ENCODE measurements around the gene DNAAF3. TPM values are rescaled to one million over a fixed set of nuclear protein-coding genes. Genes with fewer than 3 reads are reported as not detected.

Gene DNAAF3
- total RNA-seq, 1 donor from 2014 or later: 2.2 TPM

DNA sequence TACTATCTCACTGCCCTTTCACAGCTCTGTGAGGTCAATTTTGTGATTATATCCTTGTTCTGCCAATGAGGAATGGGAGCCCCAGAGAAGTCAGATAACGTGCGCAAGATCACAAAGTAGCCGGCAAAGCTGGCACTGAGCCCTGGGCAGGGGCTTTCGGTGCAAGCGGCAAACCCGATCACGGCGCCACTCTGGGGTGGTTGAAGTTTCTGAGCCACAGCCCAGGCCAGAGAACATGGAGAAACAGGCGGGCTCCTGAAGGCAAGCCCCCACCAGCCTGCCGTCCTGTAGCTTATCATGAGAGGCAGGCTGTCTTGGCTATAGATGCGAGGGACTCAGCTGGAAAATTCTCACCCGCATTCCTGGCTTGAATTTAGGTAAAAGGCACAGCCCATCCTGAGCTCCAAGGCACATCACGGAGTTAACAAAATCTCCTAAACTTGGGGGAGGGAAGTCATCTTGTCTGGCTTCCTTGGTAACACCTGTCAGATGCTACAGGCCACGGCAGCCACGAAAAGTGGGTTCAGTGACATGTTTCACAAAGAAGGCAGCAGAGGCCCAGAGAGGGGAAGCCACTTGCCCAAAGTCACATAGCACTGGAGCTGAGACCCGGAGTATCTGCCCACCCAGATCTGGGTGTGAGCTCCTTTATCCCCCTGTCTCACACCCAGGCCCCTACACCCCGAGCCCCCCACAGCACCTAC lies 29.9 kb downstream of the DNAAF3 start:
- Mint-ChIP-seq H3K27ac (ENCODE audit: unreplicated experiment) (no peak overlapping the region), H3K36me3 (ENCODE audit: low read depth, unreplicated experiment) (no peaks in the 10 kb centered on the region)

GRCh38 chr19:55134736-55135135 lies 31.7 kb downstream of the DNAAF3 start:
- no peak for DNase-seq (ENCODE audit: low spot score)
- Mint-ChIP-seq H3K4me3 (ENCODE audit: unreplicated experiment) (no peak overlapping the region), H3K4me1 (ENCODE audit: unreplicated experiment) (peaks cover 9% of the 10 kb centered on the region), H3K9me3 (ENCODE audit: unreplicated experiment) (no peaks in the 10 kb centered on the region), H3K36me3 (ENCODE audit: low read depth, unreplicated experiment) (no peaks in the 10 kb centered on the region), H3K27me3 (ENCODE audit: unreplicated experiment) (peaks cover 11% of the 10 kb centered on the region), H3K27ac (ENCODE audit: unreplicated experiment) (no peak overlapping the region)
- TF ChIP-seq CTCF (IDR thresholded peaks at IDR 0.05; ENCODE audit: unreplicated experiment): no peak

More for the DNA sequence above, 29.9 kb downstream of the DNAAF3 start:
- TF ChIP-seq CTCF (IDR thresholded peaks at IDR 0.05; ENCODE audit: unreplicated experiment): no peak
- DNase-seq (ENCODE audit: low spot score): no peak
- H3K4me1 Mint-ChIP-seq (ENCODE audit: unreplicated experiment): peaks cover 9% of the 10 kb centered on the region
- no peaks in the 10 kb centered on the region for H3K9me3 Mint-ChIP-seq (ENCODE audit: unreplicated experiment)
- peaks cover 9% of the 10 kb centered on the region for H3K27me3 Mint-ChIP-seq (ENCODE audit: unreplicated experiment)
- H3K4me3 Mint-ChIP-seq (ENCODE audit: unreplicated experiment): no peak overlapping the region

DNA sequence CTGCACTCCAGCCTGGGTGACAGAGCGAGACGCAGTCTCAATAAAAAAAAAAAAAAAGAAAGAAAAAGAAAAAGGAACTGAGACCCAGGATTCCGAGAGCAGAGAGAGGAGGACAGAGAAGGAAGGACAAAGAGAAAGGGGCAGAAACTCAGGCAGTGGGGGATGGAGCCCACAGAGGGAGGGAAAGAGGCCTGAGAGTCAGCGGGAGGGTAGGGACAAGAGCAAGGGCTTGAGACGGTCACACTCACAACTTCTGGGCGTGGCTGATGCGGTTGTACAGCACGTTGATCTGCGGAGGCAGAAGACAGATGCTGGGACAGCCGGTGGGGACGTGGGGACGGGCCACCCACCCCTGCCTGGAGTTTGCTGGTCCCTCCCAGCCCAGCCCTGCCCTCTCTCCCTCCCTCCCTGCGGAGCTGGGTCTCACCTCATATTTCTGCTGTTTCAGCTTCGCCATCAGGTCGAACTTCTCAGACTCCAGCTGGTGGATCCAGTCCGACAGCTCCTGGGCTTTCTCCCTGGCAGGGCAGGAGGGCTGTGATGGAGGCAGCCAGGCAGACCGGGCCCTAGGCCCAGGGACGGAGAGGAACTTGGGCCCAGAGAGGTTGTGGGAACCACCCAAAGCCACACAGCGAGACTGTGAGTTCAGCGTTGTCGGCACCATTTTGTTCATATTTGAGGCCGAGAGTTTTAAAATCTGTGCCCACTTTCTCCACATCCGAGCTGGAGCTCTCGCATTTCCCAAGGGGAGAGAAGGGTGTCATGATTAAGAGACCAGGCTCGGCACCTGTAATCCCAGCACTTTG lies 32.6 kb downstream of the DNAAF3 start:
- no peak overlapping the region for H3K4me3 Mint-ChIP-seq (ENCODE audit: unreplicated experiment)
- TF ChIP-seq CTCF (IDR thresholded peaks at IDR 0.05; ENCODE audit: unreplicated experiment): no peak
- H3K36me3 Mint-ChIP-seq (ENCODE audit: low read depth, unreplicated experiment): no peaks in the 10 kb centered on the region
- no peak for DNase-seq (ENCODE audit: low spot score)
- H3K27me3 Mint-ChIP-seq (ENCODE audit: unreplicated experiment): peaks cover 9% of the 10 kb centered on the region
- H3K27ac Mint-ChIP-seq (ENCODE audit: unreplicated experiment): no peak overlapping the region
- H3K4me1 Mint-ChIP-seq (ENCODE audit: unreplicated experiment): peaks cover 9% of the 10 kb centered on the region
- no peaks in the 10 kb centered on the region for H3K9me3 Mint-ChIP-seq (ENCODE audit: unreplicated experiment)

DNA sequence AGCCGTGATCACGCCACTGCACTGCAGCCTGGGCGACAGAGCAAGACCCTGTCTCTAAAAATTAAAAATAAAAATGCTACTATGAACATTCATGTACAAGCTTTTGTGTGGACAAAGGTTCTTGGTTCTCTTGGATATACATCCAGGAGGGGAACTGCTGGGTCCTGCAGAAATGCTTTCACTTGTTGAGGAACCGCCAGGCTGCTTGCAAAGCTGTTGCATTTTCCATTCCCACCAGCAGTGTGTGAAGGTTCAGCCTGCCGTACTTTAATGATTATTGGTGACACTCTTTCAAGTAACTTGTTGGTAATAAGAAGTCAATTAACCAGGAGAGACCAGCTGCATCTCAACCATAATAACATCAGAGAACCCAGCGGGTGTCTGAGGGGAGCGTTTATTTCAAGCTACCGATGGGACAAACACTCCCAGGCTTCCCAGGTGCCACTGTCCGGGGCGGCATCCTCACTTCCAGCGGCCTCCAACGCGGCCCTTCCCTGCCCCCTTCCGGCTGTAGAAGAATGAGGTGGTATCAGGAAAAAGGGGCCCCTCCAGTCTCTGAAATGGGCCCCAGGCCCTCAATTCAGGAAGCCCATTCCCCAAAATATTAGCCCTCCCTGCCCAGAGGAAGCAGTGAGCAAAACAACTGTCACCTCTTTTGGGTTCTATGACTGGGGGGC lies 33.8 kb downstream of the DNAAF3 start:
- no peak overlapping the region for H3K27ac Mint-ChIP-seq (ENCODE audit: unreplicated experiment)
- TF ChIP-seq CTCF (IDR thresholded peaks at IDR 0.05; ENCODE audit: unreplicated experiment): no peak
- DNase-seq (ENCODE audit: low spot score): no peak
- peaks cover 6% of the 10 kb centered on the region for H3K27me3 Mint-ChIP-seq (ENCODE audit: unreplicated experiment)
- no peaks in the 10 kb centered on the region for H3K9me3 Mint-ChIP-seq (ENCODE audit: unreplicated experiment)
- no peaks in the 10 kb centered on the region for H3K36me3 Mint-ChIP-seq (ENCODE audit: low read depth, unreplicated experiment)
- peaks cover 9% of the 10 kb centered on the region for H3K4me1 Mint-ChIP-seq (ENCODE audit: unreplicated experiment)
- no peak overlapping the region for H3K4me3 Mint-ChIP-seq (ENCODE audit: unreplicated experiment)
